GM13976 (cell line): ENCODE measurements around the gene KRT6B.

Experiments
- DNase-seq: peaks from one replicate; pipeline ENCODE4 v3.0.0; 2012; ENCODE audit warnings: low spot score
- in situ Hi-C: fragments of 300-500 bp; cut with MboI; formaldehyde crosslinking; loops from one replicate; pipeline ENCODE4 v1.12.0; 2022; ENCODE audit warnings: low sequenced_read_pairs, mixed read lengths, inconsistent platforms; ENCODE audit not compliant: unreplicated experiment
- TF ChIP-seq, protein P1 (sequence below): IDR thresholded peaks from 2 replicates; pipeline ENCODE4 v1.5.1; 2012; ENCODE audit warnings: borderline replicate concordance, mild to moderate bottlenecking; ENCODE audit not compliant: insufficient read depth; ENCODE audit errors: extremely low read depth, missing control alignments, control extremely low read depth

Gene KRT6B

GRCh38 chr12:52487211-52487610, 35.3 kb upstream of the KRT6B start:
- DNase-seq: no peak
- in situ Hi-C loops: no loop called here
- TF ChIP-seq, protein P1, sequence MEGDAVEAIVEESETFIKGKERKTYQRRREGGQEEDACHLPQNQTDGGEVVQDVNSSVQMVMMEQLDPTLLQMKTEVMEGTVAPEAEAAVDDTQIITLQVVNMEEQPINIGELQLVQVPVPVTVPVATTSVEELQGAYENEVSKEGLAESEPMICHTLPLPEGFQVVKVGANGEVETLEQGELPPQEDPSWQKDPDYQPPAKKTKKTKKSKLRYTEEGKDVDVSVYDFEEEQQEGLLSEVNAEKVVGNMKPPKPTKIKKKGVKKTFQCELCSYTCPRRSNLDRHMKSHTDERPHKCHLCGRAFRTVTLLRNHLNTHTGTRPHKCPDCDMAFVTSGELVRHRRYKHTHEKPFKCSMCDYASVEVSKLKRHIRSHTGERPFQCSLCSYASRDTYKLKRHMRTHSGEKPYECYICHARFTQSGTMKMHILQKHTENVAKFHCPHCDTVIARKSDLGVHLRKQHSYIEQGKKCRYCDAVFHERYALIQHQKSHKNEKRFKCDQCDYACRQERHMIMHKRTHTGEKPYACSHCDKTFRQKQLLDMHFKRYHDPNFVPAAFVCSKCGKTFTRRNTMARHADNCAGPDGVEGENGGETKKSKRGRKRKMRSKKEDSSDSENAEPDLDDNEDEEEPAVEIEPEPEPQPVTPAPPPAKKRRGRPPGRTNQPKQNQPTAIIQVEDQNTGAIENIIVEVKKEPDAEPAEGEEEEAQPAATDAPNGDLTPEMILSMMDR: no peak

- DNase-seq: no peak
- in situ Hi-C loops: no loop called here
- TF ChIP-seq, protein P1: no peak
These were observed 34.5 kb upstream of the KRT6B start for GRCh38 chr12:52486166-52487105.

DNA sequence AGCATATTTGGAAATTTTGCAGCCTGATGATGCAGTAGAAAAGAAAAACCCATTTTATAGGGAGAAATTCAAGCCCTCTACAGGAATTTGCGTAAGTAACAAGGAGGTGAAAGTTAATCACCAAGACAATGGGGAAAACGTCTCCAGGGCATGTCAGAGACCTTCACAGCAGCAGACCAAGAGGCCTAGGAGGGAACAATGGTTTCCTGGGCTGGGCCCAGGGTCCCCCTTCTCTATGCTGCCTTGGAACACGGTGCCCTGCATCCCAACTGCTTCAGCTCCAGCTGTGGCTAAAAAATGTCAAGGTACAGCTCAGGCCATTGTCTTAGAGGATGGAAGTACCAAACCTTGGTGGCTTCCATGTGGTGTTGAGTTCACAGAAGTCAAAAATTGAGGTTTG, 28.1 kb upstream of the KRT6B start:
- in situ Hi-C loops: no loop called here
- no peak for DNase-seq
- TF ChIP-seq, protein P1: no peak

GRCh38 chr12:52477651-52478050, 25.7 kb upstream of the KRT6B start:
- no peak for DNase-seq
- in situ Hi-C loops: no loop called here
- TF ChIP-seq, protein P1: no peak

GRCh38 chr12:52474212-52474611, 22.3 kb upstream of the KRT6B start:
- no peak for DNase-seq
- TF ChIP-seq, protein P1: no peak
- in situ Hi-C loops: no loop called here

DNA sequence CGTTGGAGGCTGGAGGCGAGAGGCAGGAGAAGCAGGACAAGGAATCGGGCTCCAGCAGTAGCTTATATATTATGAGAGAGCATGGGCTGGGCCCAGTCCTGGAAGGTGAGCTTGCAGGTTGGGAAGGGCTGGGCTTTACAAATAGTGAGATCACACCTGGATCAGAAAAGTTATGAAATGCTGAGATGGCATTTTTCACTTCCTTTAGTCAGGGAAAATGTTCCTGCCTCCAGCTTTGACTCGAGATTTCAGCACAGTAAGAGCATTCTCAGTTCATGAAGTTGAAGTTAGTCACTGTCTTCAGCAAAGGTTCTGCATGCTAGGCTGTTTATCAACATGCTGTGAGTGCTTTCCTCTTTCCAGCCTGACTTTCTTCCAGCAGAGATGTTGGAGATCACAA, 21.8 kb upstream of the KRT6B start, which contains the start of gene KRT6C:
Gene KRT6C (minus strand): TSS at position 38 of the 400 bp plus-strand sequence. CDS start 68 bp downstream, outside the sequence.
- DNase-seq: no peak
- TF ChIP-seq, protein P1: no peak
- in situ Hi-C loops: no loop called here

DNA sequence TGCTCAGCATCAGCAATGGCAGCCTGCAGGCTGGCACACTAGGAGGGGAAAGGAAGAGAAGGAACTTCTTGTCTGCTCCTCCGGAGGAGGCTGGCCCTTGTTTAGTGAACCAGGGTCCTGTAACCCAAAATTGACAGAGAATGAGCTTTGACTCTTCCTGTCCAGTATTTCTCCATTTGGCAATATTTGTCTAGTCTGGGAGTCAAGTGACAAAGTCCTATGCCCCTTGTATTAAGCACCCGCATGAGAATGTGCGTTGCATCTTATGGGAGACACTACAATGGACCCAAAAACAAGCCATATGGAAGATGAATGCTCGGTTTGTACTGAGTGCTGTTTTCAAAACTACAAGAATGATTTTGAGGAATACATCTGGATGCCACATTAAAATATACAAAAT, 17.9 kb upstream of the KRT6B start:
- TF ChIP-seq, protein P1: no peak
- DNase-seq: no peak
- in situ Hi-C loops: no loop called here
